GM12892 (cell line): ENCODE measurements around the gene PNP.
"Not testable (repeated sequence)": the region's sequence is repeated elsewhere in the genome, so short reads cannot be mapped to it uniquely, and the experiment has no call there.

ENCODE experiments used
- DNase-seq: peaks from one replicate; pipeline ENCODE4 v3.0.0; 2011; ENCODE audit not compliant: insufficient read length
- FAIRE-seq: peaks from 2 replicates; lab custom pipeline; 2011; peaks lifted over from hg19 to GRCh38; lab: Jason Lieb, UNC
- POLR2A ChIP-seq: IDR thresholded peaks from 2 replicates; pipeline ENCODE4 v1.6.1; 2011; ENCODE audit warnings: low read depth, low read length, control low read depth
- POLR2AphosphoS5 ChIP-seq: IDR thresholded peaks from 2 replicates; pipeline ENCODE4 v1.6.1; 2011; ENCODE audit warnings: low read depth, low read length, control low read depth
- TAF1 ChIP-seq: IDR thresholded peaks from 2 replicates; pipeline ENCODE4 v1.6.1; 2011; ENCODE audit warnings: low read depth, mild to moderate bottlenecking, control low read depth, low read length, borderline replicate concordance

PNP gene

DNA sequence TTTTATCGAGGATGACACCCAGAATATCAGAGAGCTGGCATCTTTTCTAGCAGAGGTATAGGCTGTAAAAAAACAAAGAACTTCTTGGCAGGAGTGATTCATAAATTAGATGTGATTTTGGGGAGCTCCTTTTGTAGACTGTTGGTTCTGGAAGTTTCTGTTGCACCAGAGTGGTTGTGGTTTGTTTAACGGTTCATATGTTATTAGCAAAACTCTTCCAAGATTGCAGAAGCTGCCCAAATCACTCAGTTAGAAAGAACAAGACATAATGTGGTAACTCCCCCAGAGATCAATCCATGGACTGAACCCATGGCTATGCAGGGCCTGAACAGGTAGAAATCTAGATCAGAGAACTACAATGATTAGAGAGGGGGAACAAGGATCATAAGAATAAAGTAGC is 29.4 kb downstream of the PNP start:
- no peak for DNase-seq
- TF ChIP-seq POLR2A = no peak
- no peak for TF ChIP-seq TAF1
- no peak for TF ChIP-seq POLR2AphosphoS5
- no peak for FAIRE-seq

DNA sequence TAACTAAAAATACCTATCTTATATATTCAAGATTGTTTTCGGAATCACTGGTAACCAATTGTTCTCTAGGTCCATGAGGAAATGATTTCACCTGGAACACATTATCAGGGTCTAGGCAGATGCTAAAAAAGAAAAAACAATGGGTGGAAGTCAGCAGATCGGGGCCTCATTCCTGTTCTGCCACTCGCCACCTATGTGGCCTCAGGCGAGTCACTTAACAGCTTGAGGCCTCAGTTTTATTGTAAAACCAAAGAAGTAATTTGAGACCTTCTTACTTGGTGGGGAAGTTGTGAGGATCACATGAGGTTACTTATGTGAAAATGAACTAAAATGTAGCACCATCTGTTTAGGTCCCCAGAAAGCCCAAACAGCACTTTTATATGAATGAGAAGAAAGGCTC is 29.9 kb downstream of the PNP start:
- TF ChIP-seq TAF1 (no peak), POLR2A (no peak), POLR2AphosphoS5 (no peak)
- FAIRE-seq (no peak), DNase-seq (no peak)

DNA sequence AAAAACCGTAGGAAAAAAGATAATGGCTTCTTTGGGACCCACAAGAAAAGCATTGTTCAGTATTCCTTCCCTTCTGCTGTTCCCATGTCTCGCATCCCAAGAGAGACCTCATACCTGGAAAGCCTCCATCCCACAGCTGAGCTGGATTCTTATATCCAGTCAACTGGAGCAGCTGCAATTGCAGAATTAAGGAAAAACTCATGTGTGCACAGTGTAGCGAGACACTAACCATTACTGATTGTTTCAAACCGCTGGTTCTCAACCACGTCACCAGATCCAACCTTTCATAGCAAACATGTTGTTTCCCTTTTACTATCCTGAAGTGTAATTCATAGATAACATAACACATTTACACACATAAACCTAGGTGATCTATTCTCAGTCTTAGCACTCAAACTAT is 30.7 kb downstream of the PNP start:
- FAIRE-seq = no peak
- TF ChIP-seq TAF1 (no peak), POLR2A (no peak), POLR2AphosphoS5 (no peak)

DNA sequence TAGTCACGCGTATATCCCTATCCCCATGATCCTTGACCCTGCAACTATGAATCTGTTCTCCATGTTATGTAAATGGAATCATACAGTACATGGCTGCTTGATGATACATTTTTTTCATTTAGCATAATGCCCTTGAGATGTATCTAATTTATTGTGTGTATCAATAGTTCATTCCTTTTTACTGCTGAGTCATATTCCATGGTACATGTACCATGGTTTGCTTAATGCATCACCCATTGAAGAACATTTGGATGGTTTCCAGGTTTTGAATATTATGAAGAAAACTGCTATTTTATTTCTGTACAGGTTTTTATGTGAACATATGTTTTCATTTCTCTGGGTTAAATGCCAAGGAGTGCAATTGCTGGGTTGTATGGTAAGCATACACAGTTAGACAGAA is 32.1 kb downstream of the PNP start:
- no peak for FAIRE-seq
- TF ChIP-seq POLR2AphosphoS5 = no peak
- no peak for TF ChIP-seq POLR2A
- TF ChIP-seq TAF1 = no peak
- no peak for DNase-seq

More for the DNA sequence above, 30.7 kb downstream of the PNP start:
- DNase-seq = no peak

DNA sequence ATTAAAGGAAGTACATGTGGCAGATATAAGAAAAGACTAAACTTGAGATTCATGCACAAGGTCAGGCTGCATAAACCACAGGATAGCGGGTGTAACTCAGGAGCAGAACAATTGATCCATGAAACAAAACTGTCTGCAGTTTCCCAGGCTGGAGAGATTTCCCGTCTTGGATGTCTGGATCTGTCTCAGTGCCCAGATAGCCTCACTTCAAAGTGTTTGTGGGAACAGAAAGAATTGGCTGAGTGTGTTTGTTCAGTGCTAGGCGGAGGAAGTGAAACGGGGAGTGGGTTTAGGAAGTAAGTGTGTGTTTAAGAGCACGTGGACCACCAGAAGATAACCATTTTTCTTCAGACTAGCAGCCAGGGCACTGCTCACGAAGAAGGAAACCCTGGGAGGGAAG is 34.7 kb downstream of the PNP start:
- no peak for FAIRE-seq

DNA sequence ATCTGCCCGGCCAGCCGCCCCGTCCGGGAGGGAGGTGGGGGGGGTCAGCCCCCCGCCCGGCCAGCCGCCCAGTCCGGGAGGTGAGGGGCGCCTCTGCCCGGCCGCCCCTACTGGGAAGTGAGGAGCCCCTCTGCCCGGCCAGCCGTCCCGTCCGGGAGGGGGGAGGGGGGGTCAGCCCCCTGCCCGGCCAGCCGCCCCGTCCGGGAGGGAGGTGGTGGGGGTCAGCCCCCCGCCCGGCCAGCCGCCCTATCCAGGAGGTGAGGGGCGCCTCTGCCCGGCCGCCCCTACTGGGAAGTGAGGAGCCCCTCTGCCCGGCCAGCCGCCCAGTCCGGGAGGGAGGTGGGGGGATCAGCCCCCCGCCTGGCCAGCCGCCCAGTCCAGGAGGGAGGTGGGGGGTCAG is 37.1 kb downstream of the PNP start:
- FAIRE-seq, DNase-seq: not testable (repeated sequence)

More for the DNA sequence above, 34.7 kb downstream of the PNP start:
- TF ChIP-seq POLR2A (no peak), TAF1 (no peak), POLR2AphosphoS5 (no peak)
- DNase-seq = no peak

DNA sequence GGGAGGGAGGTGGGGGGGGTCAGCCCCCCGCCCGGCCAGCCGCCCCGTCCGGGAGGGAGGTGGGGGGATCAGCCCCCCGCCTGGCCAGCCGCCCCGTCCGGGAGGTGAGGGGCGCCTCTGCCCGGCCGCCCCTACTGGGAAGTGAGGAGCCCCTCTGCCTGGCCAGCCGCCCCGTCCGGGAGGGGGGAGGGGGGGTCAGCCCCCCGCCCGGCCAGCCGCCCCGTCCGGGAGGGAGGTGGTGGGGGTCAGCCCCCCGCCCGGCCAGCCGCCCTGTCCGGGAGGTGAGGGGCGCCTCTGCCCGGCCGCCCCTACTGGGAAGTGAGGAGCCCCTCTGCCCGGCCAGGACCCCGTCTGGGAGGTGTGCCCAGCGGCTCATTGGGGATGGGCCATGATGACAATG is 37.5 kb downstream of the PNP start:
- not testable (repeated sequence) for DNase-seq, FAIRE-seq

DNA sequence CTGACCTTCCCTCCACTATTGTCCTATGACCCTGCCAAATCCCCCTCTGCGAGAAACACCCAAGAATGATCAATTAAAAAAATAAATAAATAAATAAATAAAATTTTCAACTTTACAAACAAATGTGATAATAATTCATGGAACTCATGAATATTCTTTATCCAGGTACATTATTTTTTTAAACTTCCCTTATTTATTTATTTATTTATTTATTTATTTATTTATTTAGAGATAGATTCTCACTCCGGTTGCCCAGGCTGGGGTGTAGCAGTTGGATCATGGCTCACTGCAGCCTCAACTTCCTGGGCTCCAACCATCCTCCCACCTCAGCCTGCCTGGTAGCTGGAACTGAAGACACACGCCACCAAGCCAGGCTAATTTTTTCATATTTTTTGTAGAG is 38.3 kb downstream of the PNP start:
- not testable (repeated sequence) for DNase-seq, FAIRE-seq

DNA sequence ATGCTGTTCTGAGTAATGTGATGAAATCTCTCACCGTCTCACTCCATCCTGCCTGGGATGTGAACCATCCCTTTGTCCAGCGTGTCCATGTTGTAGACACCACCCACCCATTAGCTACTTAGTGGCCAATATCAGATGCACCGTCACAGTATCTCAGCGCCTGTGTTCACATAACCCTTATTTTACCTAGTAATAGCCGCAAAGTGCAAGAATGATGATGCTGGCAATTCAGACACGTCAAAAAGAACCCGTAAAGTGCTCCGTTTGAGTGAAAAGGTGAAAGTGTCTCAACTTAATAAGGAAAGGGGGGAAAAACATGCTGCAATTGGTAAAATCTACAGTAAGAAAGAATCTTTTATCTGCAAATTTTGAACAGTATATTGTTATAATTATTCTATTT is 39.2 kb downstream of the PNP start:
- TF ChIP-seq POLR2AphosphoS5 = no peak
- TF ChIP-seq TAF1 = no peak
- TF ChIP-seq POLR2A = no peak
- no peak for FAIRE-seq

DNA sequence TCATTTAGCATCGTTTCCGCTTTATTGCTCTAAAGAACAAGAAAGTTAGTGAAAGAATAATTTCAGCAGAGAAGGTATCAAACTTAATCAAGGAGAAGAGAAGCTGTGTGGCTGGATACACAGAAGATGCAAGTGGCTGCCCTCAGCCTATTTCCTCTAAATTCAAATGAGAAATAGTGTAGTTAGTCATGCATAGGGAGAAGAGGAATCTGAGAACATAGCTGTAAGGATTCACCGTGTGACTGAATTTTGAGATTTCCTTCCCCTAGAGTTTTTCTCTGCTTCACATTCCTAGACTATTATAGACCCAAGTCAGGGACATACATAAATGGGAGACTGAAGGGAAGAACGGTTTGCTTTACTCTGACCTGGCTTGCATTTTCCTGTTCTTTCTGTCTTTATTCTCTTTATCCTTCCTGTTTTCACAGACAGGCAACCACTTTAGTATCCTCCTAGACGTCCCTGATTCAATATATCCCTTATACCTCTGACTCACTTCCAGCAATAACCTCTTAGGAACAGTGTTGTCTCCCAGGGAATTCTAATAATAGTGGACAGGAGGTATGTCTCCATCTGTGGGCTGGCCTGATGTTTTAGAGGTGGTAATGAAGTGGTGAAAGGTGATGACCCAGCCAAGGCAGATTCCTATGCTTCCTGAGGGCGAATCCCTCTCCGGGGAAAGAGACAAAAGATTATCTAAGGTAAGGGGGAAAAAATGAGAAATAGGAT is 43.1 kb downstream of the PNP start:
- no peak for TF ChIP-seq POLR2AphosphoS5
- no peak for TF ChIP-seq POLR2A
- TF ChIP-seq TAF1 = no peak
- DNase-seq (no peak), FAIRE-seq (no peak)

More for the DNA sequence above, 39.2 kb downstream of the PNP start:
- DNase-seq = no peak

DNA sequence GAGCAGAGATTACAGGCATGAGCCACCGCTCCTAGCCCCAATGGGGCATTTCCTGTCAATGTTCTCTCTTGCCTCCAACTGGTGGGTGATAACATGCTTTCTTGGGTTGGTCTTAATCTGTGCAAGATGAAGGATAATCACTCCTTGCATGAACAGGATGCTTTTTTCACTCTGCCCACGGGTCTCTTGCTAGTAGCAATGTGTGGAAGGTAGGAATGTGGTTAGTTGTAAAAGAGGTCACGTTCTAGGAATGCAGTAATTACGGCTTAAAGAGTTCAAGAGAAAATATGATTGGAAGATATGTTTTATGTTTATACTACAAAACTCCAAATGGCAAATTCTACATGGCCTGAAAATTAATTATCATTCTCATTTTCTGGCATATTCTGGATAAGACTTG is 46.6 kb downstream of the PNP start:
- FAIRE-seq (no peak), DNase-seq (no peak)
- no peak for TF ChIP-seq TAF1
- no peak for TF ChIP-seq POLR2AphosphoS5
- TF ChIP-seq POLR2A = no peak

DNA sequence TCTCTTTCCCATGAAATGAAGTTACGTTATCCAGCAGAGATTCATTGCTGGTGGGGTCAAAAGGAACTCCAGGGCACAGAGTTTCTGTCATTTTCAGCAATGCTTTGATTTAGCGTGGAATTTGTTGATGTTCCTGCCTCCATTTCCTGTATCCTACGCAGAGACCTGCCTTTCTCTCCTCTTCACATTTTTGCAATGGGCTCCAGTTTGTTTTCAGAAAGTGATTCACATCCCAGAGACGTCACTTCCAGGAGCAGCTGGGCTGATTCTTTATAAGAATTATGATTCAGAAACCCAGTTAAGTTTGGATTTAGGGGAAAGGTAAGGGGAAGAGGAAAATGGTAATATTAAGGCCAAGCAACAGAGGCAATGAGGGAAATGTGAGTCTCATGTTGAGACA is 47.7 kb downstream of the PNP start:
- FAIRE-seq (no peak), DNase-seq (no peak)
- TF ChIP-seq TAF1 (no peak), POLR2A (no peak), POLR2AphosphoS5 (no peak)

DNA sequence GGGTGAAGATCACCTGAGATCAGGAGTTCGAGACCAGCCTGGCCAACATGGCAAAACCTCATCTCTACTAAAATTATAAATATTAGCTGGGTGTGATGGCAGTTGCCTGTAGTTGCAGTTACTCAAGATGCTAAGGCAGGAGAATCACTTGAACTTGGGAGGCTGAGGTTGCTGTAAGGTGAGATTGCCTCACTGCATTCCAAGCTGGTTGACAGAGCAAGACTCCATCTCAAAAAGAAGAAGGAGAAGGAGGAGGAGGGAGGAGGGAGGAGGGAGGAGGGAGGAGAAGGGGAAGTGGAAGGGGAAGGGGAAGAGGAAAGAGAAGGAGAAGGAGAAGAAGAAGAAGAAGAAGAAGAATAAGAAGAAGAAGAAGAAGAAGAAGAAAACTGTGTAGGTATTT is 53.1 kb downstream of the PNP start:
- FAIRE-seq = no peak
- no peak for DNase-seq
- TF ChIP-seq POLR2A (no peak), TAF1 (no peak), POLR2AphosphoS5 (no peak)
